ENCODE results near the gene FGA.

DNA sequence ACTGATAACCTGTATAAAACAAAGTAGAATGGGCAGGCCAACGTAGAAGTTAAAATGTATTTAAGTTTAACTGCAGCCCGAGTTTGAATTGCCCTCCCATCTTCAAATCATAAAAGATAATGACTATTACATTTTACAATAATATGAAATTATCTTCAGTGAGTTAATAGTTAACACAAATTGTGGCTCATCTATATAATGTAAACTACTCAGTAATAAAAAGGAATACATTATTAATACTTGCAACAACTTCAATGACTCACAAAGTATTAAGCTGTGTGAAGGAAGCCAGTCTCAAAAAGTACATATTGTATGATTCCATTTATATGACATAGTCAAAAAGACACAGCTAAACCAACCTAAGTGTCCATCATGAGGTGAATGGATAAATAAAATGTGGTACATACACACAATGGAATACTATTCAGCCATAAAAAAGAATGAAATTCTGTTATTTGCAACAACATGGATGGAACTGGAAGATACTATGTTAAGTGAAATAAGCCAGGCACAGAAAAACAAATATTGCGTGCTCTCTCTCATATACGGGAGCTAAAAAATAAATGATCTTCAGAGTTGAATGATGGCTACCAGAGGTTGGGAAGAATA, 48.2 kb downstream of the FGA start:
- no peak for TF ChIP-seq EZH2phosphoT487 (IDR thresholded peaks at IDR 0.05; ENCODE audit: borderline replicate concordance, low read depth)
- TF ChIP-seq MAX (IDR thresholded peaks at IDR 0.05; ENCODE audit: low read depth) = no peak
- no peak for TF ChIP-seq CTCF (IDR thresholded peaks at IDR 0.05)
- no peak for TF ChIP-seq YY1 (IDR thresholded peaks at IDR 0.05; ENCODE audit: low read depth)
- TF ChIP-seq EP300 (IDR thresholded peaks at IDR 0.05; ENCODE audit: borderline replicate concordance in 1 of 2, low read depth in 1 of 2, low read length in 1 of 2) = no peak
- no peak for TF ChIP-seq MXI1 (IDR thresholded peaks at IDR 0.05; ENCODE audit: low read depth, low read length)
- TF ChIP-seq RFX5 (IDR thresholded peaks at IDR 0.05; ENCODE audit: low read length) = no peak
- TF ChIP-seq, protein P1, sequence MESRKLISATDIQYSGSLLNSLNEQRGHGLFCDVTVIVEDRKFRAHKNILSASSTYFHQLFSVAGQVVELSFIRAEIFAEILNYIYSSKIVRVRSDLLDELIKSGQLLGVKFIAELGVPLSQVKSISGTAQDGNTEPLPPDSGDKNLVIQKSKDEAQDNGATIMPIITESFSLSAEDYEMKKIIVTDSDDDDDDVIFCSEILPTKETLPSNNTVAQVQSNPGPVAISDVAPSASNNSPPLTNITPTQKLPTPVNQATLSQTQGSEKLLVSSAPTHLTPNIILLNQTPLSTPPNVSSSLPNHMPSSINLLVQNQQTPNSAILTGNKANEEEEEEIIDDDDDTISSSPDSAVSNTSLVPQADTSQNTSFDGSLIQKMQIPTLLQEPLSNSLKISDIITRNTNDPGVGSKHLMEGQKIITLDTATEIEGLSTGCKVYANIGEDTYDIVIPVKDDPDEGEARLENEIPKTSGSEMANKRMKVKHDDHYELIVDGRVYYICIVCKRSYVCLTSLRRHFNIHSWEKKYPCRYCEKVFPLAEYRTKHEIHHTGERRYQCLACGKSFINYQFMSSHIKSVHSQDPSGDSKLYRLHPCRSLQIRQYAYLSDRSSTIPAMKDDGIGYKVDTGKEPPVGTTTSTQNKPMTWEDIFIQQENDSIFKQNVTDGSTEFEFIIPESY (IDR thresholded peaks at IDR 0.05; ENCODE audit: borderline replicate concordance, low read depth) = no peak
- TF ChIP-seq IRF3 (IDR thresholded peaks at IDR 0.05; ENCODE audit: low read depth, low read length) = no peak
- TF ChIP-seq, protein P2, sequence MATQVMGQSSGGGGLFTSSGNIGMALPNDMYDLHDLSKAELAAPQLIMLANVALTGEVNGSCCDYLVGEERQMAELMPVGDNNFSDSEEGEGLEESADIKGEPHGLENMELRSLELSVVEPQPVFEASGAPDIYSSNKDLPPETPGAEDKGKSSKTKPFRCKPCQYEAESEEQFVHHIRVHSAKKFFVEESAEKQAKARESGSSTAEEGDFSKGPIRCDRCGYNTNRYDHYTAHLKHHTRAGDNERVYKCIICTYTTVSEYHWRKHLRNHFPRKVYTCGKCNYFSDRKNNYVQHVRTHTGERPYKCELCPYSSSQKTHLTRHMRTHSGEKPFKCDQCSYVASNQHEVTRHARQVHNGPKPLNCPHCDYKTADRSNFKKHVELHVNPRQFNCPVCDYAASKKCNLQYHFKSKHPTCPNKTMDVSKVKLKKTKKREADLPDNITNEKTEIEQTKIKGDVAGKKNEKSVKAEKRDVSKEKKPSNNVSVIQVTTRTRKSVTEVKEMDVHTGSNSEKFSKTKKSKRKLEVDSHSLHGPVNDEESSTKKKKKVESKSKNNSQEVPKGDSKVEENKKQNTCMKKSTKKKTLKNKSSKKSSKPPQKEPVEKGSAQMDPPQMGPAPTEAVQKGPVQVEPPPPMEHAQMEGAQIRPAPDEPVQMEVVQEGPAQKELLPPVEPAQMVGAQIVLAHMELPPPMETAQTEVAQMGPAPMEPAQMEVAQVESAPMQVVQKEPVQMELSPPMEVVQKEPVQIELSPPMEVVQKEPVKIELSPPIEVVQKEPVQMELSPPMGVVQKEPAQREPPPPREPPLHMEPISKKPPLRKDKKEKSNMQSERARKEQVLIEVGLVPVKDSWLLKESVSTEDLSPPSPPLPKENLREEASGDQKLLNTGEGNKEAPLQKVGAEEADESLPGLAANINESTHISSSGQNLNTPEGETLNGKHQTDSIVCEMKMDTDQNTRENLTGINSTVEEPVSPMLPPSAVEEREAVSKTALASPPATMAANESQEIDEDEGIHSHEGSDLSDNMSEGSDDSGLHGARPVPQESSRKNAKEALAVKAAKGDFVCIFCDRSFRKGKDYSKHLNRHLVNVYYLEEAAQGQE (IDR thresholded peaks at IDR 0.05; ENCODE audit: low read depth, low read length) = no peak
- TF ChIP-seq SIN3A (IDR thresholded peaks at IDR 0.05; ENCODE audit: borderline replicate concordance, low read depth, low read length) = no peak
- no peak for TF ChIP-seq POLR2AphosphoS5 (IDR thresholded peaks at IDR 0.05; ENCODE audit: low read depth, low read length)
- TF ChIP-seq ELF1 (IDR thresholded peaks at IDR 0.05) = no peak
